IPS DF 19.7 (cell line): Measurements from ENCODE around the gene TRIB2.
A peak's percentile ranks its signal among the peaks of the same experiment; 100 is the strongest.

Source experiments
- DNase-seq: peaks from one replicate; pipeline ENCODE4 v3.0.0-alpha.2; 2013; ENCODE audit warnings: low read depth, low spot score

TRIB2 gene

DNA sequence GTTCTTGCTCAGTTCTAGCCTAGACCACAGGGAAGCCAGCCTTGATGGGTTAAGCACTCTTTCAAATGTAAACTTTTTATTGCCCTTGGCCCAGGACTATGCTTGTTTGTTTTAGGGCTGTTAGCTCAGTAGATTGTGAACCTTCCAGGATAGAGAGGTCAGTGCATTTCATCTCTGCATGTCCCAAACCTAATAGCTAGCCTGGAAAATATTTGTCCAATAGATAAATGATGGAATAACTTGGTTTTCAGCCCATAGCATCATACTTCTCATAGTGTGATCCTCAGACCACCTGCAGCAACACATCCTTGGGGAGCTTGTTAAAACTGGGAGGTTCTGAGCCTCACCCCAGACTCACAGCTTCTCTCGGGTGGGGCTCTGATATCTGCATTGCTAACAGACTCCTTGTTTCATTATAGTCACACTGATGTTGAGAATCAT, 59.8 kb downstream of the TRIB2 start:
- no peak for DNase-seq

- peak; percentile 30 for DNase-seq
Measured at GRCh38 chr2:12778369-12778768, 61.6 kb downstream of the TRIB2 start.

GRCh38 chr2:12778811-12779579, 62.3 kb downstream of the TRIB2 start:
- no peak for DNase-seq

DNA sequence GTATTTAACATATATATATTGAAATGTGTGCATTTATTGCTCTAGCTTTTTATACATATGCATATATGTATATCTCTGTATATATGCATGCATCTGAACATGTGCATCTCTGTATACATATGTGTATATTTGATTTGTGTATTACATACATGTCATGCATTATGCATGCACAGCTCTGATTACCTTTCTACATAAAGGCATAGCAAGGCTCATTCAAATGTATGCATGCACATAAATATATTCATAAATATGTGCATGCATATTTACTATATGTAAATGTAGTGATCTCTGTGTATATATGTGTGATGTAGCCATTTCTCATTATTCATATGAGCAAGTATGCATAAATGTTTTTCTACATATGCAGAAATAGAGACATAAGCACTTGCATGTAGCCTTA, 64.6 kb downstream of the TRIB2 start:
- no peak for DNase-seq

- DNase-seq: no peak
Measured at GRCh38 chr2:12787891-12788801, 71.4 kb downstream of the TRIB2 start.

GRCh38 chr2:12791906-12792305, 75.2 kb downstream of the TRIB2 start:
- no peak for DNase-seq
